NCI-H1930 (cell line): ENCODE results near the gene KCNA1.

Experiments used
- DNase-seq, 2 experiments: peaks; one replicate each; lab custom pipeline; 2025; lab: John Stamatoyannopoulos, UW

KCNA1 gene

GRCh38 chr12:4960547-4960946, 50.8 kb downstream of the KCNA1 start:
- no peak for DNase-seq

GRCh38 chr12:4961311-4961710, 51.6 kb downstream of the KCNA1 start:
- DNase-seq, result no peak

- no peak for DNase-seq
Measured at GRCh38 chr12:4962539-4963486, 53.1 kb downstream of the KCNA1 start.
